NCI-H146 treated with DMSO at 0.1 percent for 48 hours (cell line): ENCODE measurements around the gene CXCR5.
A peak's percentile ranks its signal among the peaks of the same experiment; 100 is the strongest.

Source experiments
- DNase-seq: peaks from one replicate; lab custom pipeline; 2025; ENCODE audit not compliant: unreplicated experiment; lab: John Stamatoyannopoulos, UW

CXCR5 gene

GRCh38 chr11:118873804-118874203, 9.9 kb upstream of the CXCR5 start:
- no peak for DNase-seq

- DNase-seq, result no peak
Measured at GRCh38 chr11:118876286-118876685, 7.4 kb upstream of the CXCR5 start.

- DNase-seq, result no peak
Measured at GRCh38 chr11:118877487-118878162, 6.1 kb upstream of the CXCR5 start.

- no peak for DNase-seq
Measured at GRCh38 chr11:118878163-118878563, 5.5 kb upstream of the CXCR5 start.

- DNase-seq, result no peak
Measured at GRCh38 chr11:118881228-118881627, 2.5 kb upstream of the CXCR5 start.

- no peak for DNase-seq
Measured at GRCh38 chr11:118882491-118882890, 1.2 kb upstream of the CXCR5 start.

- no peak for DNase-seq
Measured at GRCh38 chr11:118883004-118883367, 706 bp upstream of the CXCR5 start.

- DNase-seq, result no peak
Measured at GRCh38 chr11:118884875-118885274, 1.2 kb downstream of the CXCR5 start.

- DNase-seq, result no peak
Measured at GRCh38 chr11:118885319-118885718, 1.6 kb downstream of the CXCR5 start.

GRCh38 chr11:118885831-118886565, 2.3 kb downstream of the CXCR5 start:
- no peak for DNase-seq

- DNase-seq, result no peak
Measured at GRCh38 chr11:118886681-118887111, 3.0 kb downstream of the CXCR5 start.

GRCh38 chr11:118887206-118887605, 3.5 kb downstream of the CXCR5 start:
- no peak for DNase-seq

- DNase-seq, result no peak
Measured at GRCh38 chr11:118888398-118888797, 4.7 kb downstream of the CXCR5 start.

- no peak for DNase-seq
Measured at GRCh38 chr11:118889797-118890196, 6.1 kb downstream of the CXCR5 start.

GRCh38 chr11:118892514-118892913, 8.8 kb downstream of the CXCR5 start:
- DNase-seq, result peak; percentile 87

GRCh38 chr11:118892964-118893363, 9.3 kb downstream of the CXCR5 start:
- DNase-seq, result no peak

- no peak for DNase-seq
Measured at GRCh38 chr11:118893662-118894061, 10.0 kb downstream of the CXCR5 start.

- no peak for DNase-seq
Measured at GRCh38 chr11:118894192-118894591, 10.5 kb downstream of the CXCR5 start.

GRCh38 chr11:118895093-118896039, 11.7 kb downstream of the CXCR5 start:
- no peak for DNase-seq

GRCh38 chr11:118896472-118896913, 12.8 kb downstream of the CXCR5 start:
- DNase-seq, result no peak

- no peak for DNase-seq
Measured at GRCh38 chr11:118896921-118897591, 13.4 kb downstream of the CXCR5 start.
